ENCODE results near the gene CAGE1.

DNA sequence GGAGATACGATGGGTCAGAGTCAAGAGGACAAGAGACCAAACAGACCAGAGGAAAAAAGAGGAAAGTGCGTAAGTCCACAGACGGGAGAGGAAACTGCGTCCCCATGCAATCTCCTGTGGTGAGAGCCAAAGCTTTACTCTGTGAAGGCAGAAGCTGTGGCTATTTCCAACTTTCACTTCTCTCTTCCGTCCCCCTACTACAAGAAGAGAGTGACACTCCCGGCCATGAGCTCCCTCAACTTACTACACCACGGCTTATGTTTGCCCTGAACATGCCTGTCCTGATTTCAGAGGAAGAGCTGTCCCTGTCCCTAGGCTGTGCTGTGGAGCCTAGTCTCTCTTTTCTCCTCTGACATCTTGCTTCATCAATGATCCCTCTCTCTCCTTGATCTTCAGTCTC lies 65.0 kb downstream of the CAGE1 start:
- TF ChIP-seq, protein P1, sequence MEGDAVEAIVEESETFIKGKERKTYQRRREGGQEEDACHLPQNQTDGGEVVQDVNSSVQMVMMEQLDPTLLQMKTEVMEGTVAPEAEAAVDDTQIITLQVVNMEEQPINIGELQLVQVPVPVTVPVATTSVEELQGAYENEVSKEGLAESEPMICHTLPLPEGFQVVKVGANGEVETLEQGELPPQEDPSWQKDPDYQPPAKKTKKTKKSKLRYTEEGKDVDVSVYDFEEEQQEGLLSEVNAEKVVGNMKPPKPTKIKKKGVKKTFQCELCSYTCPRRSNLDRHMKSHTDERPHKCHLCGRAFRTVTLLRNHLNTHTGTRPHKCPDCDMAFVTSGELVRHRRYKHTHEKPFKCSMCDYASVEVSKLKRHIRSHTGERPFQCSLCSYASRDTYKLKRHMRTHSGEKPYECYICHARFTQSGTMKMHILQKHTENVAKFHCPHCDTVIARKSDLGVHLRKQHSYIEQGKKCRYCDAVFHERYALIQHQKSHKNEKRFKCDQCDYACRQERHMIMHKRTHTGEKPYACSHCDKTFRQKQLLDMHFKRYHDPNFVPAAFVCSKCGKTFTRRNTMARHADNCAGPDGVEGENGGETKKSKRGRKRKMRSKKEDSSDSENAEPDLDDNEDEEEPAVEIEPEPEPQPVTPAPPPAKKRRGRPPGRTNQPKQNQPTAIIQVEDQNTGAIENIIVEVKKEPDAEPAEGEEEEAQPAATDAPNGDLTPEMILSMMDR (IDR thresholded peaks at IDR 0.05) = no peak
- TF ChIP-seq POLR2A (IDR thresholded peaks at IDR 0.05) = no peak
